T-cell (primary cell): ENCODE measurements around the gene SNX25. TPM values are rescaled to one million over a fixed set of nuclear protein-coding genes. Genes with fewer than 3 reads are reported as not detected.

ENCODE experiments used
- ATAC-seq, 4 experiments: fragments of 200-7000 bp in 3 of 4; fragments of 150-1000 bp in 1 of 4; cut with Tn5 transposase; replicated peaks in 1 of 4; 1 replicate in 3 of 4; 2 replicates in 1 of 4; pipeline ENCODE4 v1.10.0; 2021; ENCODE audit warnings: moderate library complexity in 3 of 4, mild to moderate bottlenecking in 2 of 4, moderate number of reproducible peaks in 1 of 4
- CTCF ChIA-PET, 2 donors: fragments of 300-600 bp; sonication (Branson Sonifier 250); formaldehyde crosslinking; loops; one replicate each; lab custom pipeline; 2022; ENCODE audit warnings: antibody characterized with exemption in 2 of 2; lab: Charles Lee
- POLR2A ChIA-PET, 2 donors: fragments of 300-600 bp; sonication (Branson Sonifier 250); formaldehyde crosslinking; loops; one replicate each; lab custom pipeline; 2022; ENCODE audit warnings: antibody characterized with exemption in 2 of 2; lab: Charles Lee
- DNase-seq, 35 experiments: peaks; one replicate each; pipeline versions ENCODE4 v3.0.0 to v3.0.0-alpha.2; 2013 to 2023
- H3K27ac ChIP-seq: one replicate; pipeline ENCODE4 v1.5.1; 2013; ENCODE audit warnings: low read length
- H3K27me3 ChIP-seq, 2 experiments: replicated peaks in 1 of 2; 1 replicate in 1 of 2; 2 replicates in 1 of 2; pipeline versions ENCODE4 v1.6.1 to v1.7.0; 2013; ENCODE audit warnings: low read length in 1 of 2, mixed read lengths in 1 of 2; ENCODE audit not compliant: control insufficient read depth in 2 of 2, insufficient read depth in 2 of 2; ENCODE audit errors: extremely low read depth in 1 of 2
- H3K36me3 ChIP-seq, 2 donors: 1 replicate in 1 of 2; 2 replicates in 1 of 2; pipeline versions ENCODE4 v1.6.1 to v1.7.0; 2013; ENCODE audit warnings: low read length in 1 of 2; ENCODE audit not compliant: control insufficient read depth in 2 of 2, insufficient read depth in 1 of 2; ENCODE audit errors: extremely low read depth in 1 of 2
- H3K4me1 ChIP-seq, 2 experiments: 1 replicate in 1 of 2; 2 replicates in 1 of 2; pipeline versions ENCODE4 v1.6.1 to v1.7.0; 2013; ENCODE audit warnings: low read length in 2 of 2, mixed read lengths in 1 of 2; ENCODE audit not compliant: insufficient read depth in 2 of 2, control insufficient read depth in 1 of 2; ENCODE audit errors: extremely low read depth in 1 of 2
- H3K4me3 ChIP-seq, 2 donors: 1 replicate in 1 of 2; 2 replicates in 1 of 2; pipeline versions ENCODE4 v1.5.1 to v1.7.0; 2013; ENCODE audit warnings: mild to moderate bottlenecking in 2 of 2, low read length in 1 of 2, moderate library complexity in 1 of 2; ENCODE audit not compliant: control insufficient read depth in 1 of 2; ENCODE audit errors: extremely low read depth in 1 of 2
- H3K9me3 ChIP-seq: 2 replicates; pipeline ENCODE4 v1.7.0; 2013
- H3K27ac Mint-ChIP-seq, 2 donors: one replicate each; pipeline ENCODE4 v1.8.0; 2020 to 2021; ENCODE audit warnings: mild to moderate bottlenecking in 2 of 2, mixed read lengths in 2 of 2
- H3K27me3 Mint-ChIP-seq, 2 donors: one replicate each; pipeline ENCODE4 v1.8.0; 2021 to 2022; ENCODE audit warnings: mixed read lengths in 2 of 2
- H3K36me3 Mint-ChIP-seq: one replicate; pipeline ENCODE4 v1.8.0; 2021; ENCODE audit warnings: mixed read lengths
- H3K4me1 Mint-ChIP-seq, 3 donors: one replicate each; pipeline ENCODE4 v1.8.0; 2020 to 2022; ENCODE audit warnings: mixed read lengths in 3 of 3, mild to moderate bottlenecking in 1 of 3
- H3K4me3 Mint-ChIP-seq, 3 donors: one replicate each; pipeline ENCODE4 v1.8.0; 2020 to 2022; ENCODE audit warnings: mild to moderate bottlenecking in 3 of 3, mixed read lengths in 3 of 3, moderate library complexity in 3 of 3
- H3K9me3 Mint-ChIP-seq, 3 donors: one replicate each; pipeline ENCODE4 v1.8.0; 2020 to 2022; ENCODE audit warnings: mixed read lengths in 3 of 3
- WGBS: methylation state at CpG from one replicate; pipeline ENCODE4 v1.1.5; 2013; ENCODE audit warnings: missing lambda C conversion rate; ENCODE audit not compliant: insufficient coverage; 5-methylcytosine and 5-hydroxymethylcytosine counted together
- total RNA-seq, 35 experiments: library from RNA in 6 of 35; stranded (reverse) in 6 of 35; fragments of 120-200 nt in 1 of 35; gene quantifications; one replicate each; pipeline versions ENCODE4 v1.2.1 to v1.2.4 and lab custom pipeline; 2013 to 2026

SNX25 gene
- total RNA-seq, 5 donors from 2014 or later (not counting 1 experiment from before 2014, with no cell fraction given): 14.0 to 19.3 (median 16.4) TPM

- Mint-ChIP-seq H3K27me3 (no peaks in the 10 kb centered on the region), H3K4me1 (peaks cover 14 to 22% (median 22%) of the 10 kb centered on the region in 3 donors), H3K27ac (no peak overlapping the region), H3K36me3 (peaks cover 11% of the 10 kb centered on the region), H3K9me3 (peaks cover 0 to 6% (median 0%) of the 10 kb centered on the region in 3 donors), H3K4me3 (no peak overlapping the region)
- ATAC-seq (no peak), DNase-seq (no peak)
- CTCF ChIA-PET: interaction anchor here in 1 of 2 donors (0.6 kb wide), 1 partner anchor 31 kb away, joined by 3 read pairs; no protein-coding TSS in a partner anchor
- POLR2A ChIA-PET: interaction anchor here in 1 of 2 donors (0.5 to 0.6 kb wide), 3 partner anchors 13 to 34 kb away, joined by 5 to 6 read pairs (median 5); no protein-coding TSS in a partner anchor
- H3K27me3 ChIP-seq: no peaks in the 10 kb centered on the region
- H3K9me3 ChIP-seq: no peaks in the 10 kb centered on the region
- no peaks in the 10 kb centered on the region for H3K36me3 ChIP-seq
- H3K4me1 ChIP-seq: peaks cover 0 to under 1% of the 10 kb centered on the region in 2 experiments
- H3K4me3 ChIP-seq: no peak overlapping the region
- no peak overlapping the region for H3K27ac ChIP-seq
Observed at GRCh38 chr4:185222598-185222997, 13.2 kb downstream of the SNX25 start.

GRCh38 chr4:185224597-185224996 is 15.2 kb downstream of the SNX25 start:
- H3K9me3 ChIP-seq: no peaks in the 10 kb centered on the region
- H3K4me3 Mint-ChIP-seq: no peak overlapping the region
- no peak overlapping the region for H3K27ac Mint-ChIP-seq
- H3K27me3 ChIP-seq: no peaks in the 10 kb centered on the region
- no peaks in the 10 kb centered on the region for H3K27me3 Mint-ChIP-seq
- peaks cover 0 to 3% of the 10 kb centered on the region in 2 experiments for H3K4me1 ChIP-seq
- H3K4me3 ChIP-seq: no peak overlapping the region
- peaks cover 11% of the 10 kb centered on the region for H3K36me3 Mint-ChIP-seq
- DNase-seq (no peak), ATAC-seq (no peak)
- peaks cover 13 to 16% (median 14%) of the 10 kb centered on the region in 3 donors for H3K4me1 Mint-ChIP-seq
- H3K27ac ChIP-seq: no peak overlapping the region
- ChIA-PET CTCF (no interaction called here), POLR2A (no interaction called here)
- H3K9me3 Mint-ChIP-seq: peaks cover 0 to 6% (median 0%) of the 10 kb centered on the region in 3 donors
- H3K36me3 ChIP-seq: no peaks in the 10 kb centered on the region

DNA sequence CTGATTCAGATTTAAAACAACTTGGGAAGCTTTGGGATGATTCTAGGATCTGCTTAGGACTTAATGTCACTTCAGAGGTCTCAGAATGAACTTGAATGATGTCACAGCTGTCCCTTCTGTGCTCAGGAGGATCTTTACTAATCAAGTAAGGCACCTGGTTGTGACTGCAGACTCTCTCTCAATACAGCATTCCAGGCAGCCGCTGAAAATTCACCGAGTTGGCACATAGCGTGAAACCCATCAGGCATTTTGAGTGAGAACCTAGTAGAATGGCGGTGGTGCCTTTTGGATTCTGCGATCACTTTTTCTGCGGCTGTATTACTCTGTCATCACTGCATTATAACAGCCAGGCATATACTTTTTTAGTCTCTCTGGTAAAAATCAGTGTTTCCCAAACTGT is 16.5 kb downstream of the SNX25 start:
- H3K27me3 Mint-ChIP-seq: no peaks in the 10 kb centered on the region
- peaks cover 11% of the 10 kb centered on the region for H3K36me3 Mint-ChIP-seq
- H3K9me3 Mint-ChIP-seq: peaks cover 0 to 6% (median 0%) of the 10 kb centered on the region in 3 donors
- ChIA-PET CTCF (interaction anchor here (0.5 to 0.7 kb wide), 3 partner anchors 21 to 30 kb away, joined by 3 read pairs; no protein-coding TSS in a partner anchor), POLR2A (no interaction called here)
- Histone ChIP-seq H3K4me1 (peaks cover 0 to 3% of the 10 kb centered on the region in 2 experiments), H3K27me3 (no peaks in the 10 kb centered on the region), H3K27ac (no peak overlapping the region), H3K36me3 (no peaks in the 10 kb centered on the region), H3K4me3 (no peak overlapping the region), H3K9me3 (no peaks in the 10 kb centered on the region)
- peaks cover 9 to 12% (median 10%) of the 10 kb centered on the region in 3 donors for H3K4me1 Mint-ChIP-seq
- DNase-seq (no peak), ATAC-seq (no peak)
- 92% methylated on average over 4 of the region's 6 CpGs for whole genome bisulfite sequencing
- no peak overlapping the region for H3K27ac Mint-ChIP-seq
- H3K4me3 Mint-ChIP-seq: no peak overlapping the region

DNA sequence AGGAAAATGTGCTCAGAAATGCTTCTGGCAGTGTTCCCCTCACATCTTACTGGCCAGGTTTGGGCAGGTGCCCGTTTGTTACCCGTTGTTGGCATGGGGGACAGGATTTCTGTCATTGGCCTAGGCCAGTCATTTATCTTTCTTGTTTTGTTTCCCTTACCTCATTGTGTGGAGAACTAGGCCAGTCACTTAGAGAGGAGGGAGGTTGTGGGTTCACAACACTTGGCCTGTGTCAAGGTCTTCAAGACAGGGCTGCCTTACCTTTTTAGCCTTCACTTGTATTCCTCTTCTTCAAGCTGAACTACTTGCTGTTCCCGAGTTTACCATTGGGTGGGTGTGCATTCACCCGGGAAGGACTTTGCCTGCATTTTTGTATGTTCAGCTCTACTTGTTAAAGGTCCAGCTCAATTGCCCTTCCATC is 17.7 kb downstream of the SNX25 start:
- POLR2A ChIA-PET: interaction anchor here in 1 of 2 donors (0.6 kb wide), 1 partner anchor 11 kb away, joined by 8 read pairs; no protein-coding TSS in a partner anchor
- H3K4me1 Mint-ChIP-seq: peaks cover 6 to 10% (median 7%) of the 10 kb centered on the region in 3 donors
- Histone ChIP-seq H3K27me3 (no peaks in the 10 kb centered on the region), H3K4me1 (peaks cover 0 to 3% of the 10 kb centered on the region in 2 experiments), H3K9me3 (no peaks in the 10 kb centered on the region), H3K36me3 (no peaks in the 10 kb centered on the region), H3K4me3 (no peak overlapping the region), H3K27ac (no peak overlapping the region)
- no peaks in the 10 kb centered on the region for H3K27me3 Mint-ChIP-seq
- ATAC-seq: no peak
- 89% methylated on average over 3 of the region's 4 CpGs for WGBS
- CTCF ChIA-PET: interaction anchor here in 1 of 2 donors (0.6 kb wide), 1 partner anchor 465 kb away, joined by 3 read pairs; no protein-coding TSS in a partner anchor
- DNase-seq: no peak
- peaks cover 7% of the 10 kb centered on the region for H3K36me3 Mint-ChIP-seq
- H3K9me3 Mint-ChIP-seq: no peaks in the 10 kb centered on the region
- H3K27ac Mint-ChIP-seq: no peak overlapping the region
- H3K4me3 Mint-ChIP-seq: no peak overlapping the region

DNA sequence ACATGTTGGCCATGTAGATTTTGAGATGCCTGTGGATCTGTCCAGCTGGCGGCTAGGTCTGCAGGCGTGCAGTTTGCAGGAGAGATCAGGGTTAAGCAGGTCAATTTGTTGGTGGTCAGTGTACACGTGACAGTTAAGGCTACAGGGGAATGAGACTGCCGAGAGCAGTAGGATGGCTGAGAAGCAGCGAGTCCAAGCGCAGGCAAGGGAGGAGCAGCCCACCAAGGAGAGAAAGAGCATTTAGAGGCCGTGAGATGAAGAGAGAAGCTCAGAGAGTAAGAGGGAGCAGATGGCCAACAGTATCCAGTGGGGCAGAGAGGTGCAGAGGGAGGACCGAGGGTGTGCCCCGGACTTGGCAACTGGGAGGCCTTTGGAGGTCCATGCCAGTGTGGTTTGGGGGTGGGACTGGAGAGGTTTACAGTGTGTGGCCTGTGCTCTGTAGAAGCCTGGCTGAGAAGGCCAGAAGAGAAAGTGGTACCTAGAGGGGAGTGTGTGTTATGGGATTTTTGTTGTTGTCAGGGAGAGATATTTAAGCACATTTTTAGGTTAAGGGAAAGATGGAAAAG is 18.4 kb downstream of the SNX25 start:
- Histone ChIP-seq H3K27me3 (no peaks in the 10 kb centered on the region), H3K27ac (no peak overlapping the region), H3K36me3 (no peaks in the 10 kb centered on the region), H3K4me3 (no peak overlapping the region), H3K9me3 (no peaks in the 10 kb centered on the region), H3K4me1 (peaks cover 0 to 3% of the 10 kb centered on the region in 2 experiments)
- no peak for DNase-seq
- no peaks in the 10 kb centered on the region for H3K9me3 Mint-ChIP-seq
- POLR2A ChIA-PET: no interaction called here
- H3K27me3 Mint-ChIP-seq: no peaks in the 10 kb centered on the region
- 97% methylated on average over 9 of the region's 9 CpGs for WGBS
- no peak for ATAC-seq
- peaks cover 8% of the 10 kb centered on the region for H3K36me3 Mint-ChIP-seq
- CTCF ChIA-PET: no interaction called here
- no peak overlapping the region for H3K4me3 Mint-ChIP-seq
- peaks cover 8 to 16% (median 10%) of the 10 kb centered on the region in 3 donors for H3K4me1 Mint-ChIP-seq
- H3K27ac Mint-ChIP-seq: no peak overlapping the region

DNA sequence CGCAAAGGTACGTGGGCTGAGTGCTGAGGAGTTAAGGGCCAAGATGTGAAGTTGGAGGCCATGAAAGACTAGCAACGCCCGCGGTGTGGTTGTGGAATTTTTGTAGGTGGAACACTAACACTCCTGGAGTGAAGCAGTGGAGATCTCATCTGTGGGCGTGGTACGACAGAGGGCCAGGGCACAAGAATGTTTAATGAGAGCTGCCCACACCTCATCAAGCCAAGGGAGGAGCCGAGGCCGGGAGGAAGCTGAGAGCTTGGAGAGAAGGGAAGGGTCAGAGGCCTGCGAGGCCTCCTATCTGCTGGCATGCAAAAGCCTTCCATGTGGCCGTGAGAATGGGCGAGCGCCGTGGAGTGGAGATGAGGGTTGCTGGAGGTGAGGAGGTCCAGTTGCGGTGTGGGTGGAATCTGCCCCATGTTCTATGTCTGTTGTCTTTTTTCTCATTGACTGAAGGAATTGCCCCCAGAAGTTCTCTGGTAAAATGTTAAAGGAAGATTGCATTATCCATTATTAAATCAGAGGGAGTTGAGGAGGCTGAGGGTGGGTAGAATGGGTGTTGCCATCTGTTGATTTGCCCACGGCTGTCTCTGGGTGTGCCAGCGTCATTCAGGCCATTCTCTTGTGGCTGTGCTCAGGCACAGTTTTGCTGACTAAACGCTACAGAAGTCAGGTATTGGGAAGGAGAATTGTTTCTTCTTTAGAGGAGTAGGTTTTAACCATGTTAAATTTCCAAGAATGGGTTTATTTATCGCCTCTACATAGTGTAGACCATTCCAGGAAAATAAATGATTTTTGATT is 19.8 kb downstream of the SNX25 start:
- 91% methylated on average over 9 of the region's 19 CpGs for WGBS
- Histone ChIP-seq H3K27ac (no peak overlapping the region), H3K9me3 (no peaks in the 10 kb centered on the region), H3K4me3 (no peak overlapping the region), H3K36me3 (no peaks in the 10 kb centered on the region), H3K4me1 (peaks cover 0 to 3% of the 10 kb centered on the region in 2 experiments), H3K27me3 (no peaks in the 10 kb centered on the region)
- peaks cover 8% of the 10 kb centered on the region for H3K36me3 Mint-ChIP-seq
- CTCF ChIA-PET: no interaction called here
- H3K4me1 Mint-ChIP-seq: peaks cover 8 to 18% (median 10%) of the 10 kb centered on the region in 3 donors
- ATAC-seq (no peak), DNase-seq (no peak)
- H3K9me3 Mint-ChIP-seq: no peaks in the 10 kb centered on the region
- no peaks in the 10 kb centered on the region for H3K27me3 Mint-ChIP-seq
- H3K4me3 Mint-ChIP-seq: no peak overlapping the region
- POLR2A ChIA-PET: no interaction called here
- H3K27ac Mint-ChIP-seq: no peak overlapping the region
